ENCODE measurements around the gene DCLK1.

GRCh38 chr13:35841060-35841521 lies 290.1 kb downstream of the DCLK1 start:
- TF ChIP-seq, protein P1, sequence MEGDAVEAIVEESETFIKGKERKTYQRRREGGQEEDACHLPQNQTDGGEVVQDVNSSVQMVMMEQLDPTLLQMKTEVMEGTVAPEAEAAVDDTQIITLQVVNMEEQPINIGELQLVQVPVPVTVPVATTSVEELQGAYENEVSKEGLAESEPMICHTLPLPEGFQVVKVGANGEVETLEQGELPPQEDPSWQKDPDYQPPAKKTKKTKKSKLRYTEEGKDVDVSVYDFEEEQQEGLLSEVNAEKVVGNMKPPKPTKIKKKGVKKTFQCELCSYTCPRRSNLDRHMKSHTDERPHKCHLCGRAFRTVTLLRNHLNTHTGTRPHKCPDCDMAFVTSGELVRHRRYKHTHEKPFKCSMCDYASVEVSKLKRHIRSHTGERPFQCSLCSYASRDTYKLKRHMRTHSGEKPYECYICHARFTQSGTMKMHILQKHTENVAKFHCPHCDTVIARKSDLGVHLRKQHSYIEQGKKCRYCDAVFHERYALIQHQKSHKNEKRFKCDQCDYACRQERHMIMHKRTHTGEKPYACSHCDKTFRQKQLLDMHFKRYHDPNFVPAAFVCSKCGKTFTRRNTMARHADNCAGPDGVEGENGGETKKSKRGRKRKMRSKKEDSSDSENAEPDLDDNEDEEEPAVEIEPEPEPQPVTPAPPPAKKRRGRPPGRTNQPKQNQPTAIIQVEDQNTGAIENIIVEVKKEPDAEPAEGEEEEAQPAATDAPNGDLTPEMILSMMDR (IDR thresholded peaks at IDR 0.05), result no peak
- no peak for TF ChIP-seq POLR2A (IDR thresholded peaks at IDR 0.05)

All from tibial nerve (tissue), 3 donors.